SH-SY5Y (cell line): Measurements from ENCODE around the gene TPSG1.

Source experiments
- GATA2 ChIP-seq: IDR thresholded peaks from 2 replicates; pipeline ENCODE4 v1.6.1; 2011; ENCODE audit warnings: mild to moderate bottlenecking, low read depth, low read length
- GATA3 ChIP-seq: IDR thresholded peaks from 2 replicates; pipeline ENCODE4 v1.6.1; 2011; ENCODE audit warnings: low read depth, mild to moderate bottlenecking, low read length, moderate library complexity

TPSG1 gene

GRCh38 chr16:1221628-1222552 lies 3.2 kb downstream of the TPSG1 start:
- TF ChIP-seq GATA2 (no peak), GATA3 (no peak)

- TF ChIP-seq GATA2 (no peak), GATA3 (no peak)
Observed at GRCh38 chr16:1220841-1221627, 4.0 kb downstream of the TPSG1 start.

DNA sequence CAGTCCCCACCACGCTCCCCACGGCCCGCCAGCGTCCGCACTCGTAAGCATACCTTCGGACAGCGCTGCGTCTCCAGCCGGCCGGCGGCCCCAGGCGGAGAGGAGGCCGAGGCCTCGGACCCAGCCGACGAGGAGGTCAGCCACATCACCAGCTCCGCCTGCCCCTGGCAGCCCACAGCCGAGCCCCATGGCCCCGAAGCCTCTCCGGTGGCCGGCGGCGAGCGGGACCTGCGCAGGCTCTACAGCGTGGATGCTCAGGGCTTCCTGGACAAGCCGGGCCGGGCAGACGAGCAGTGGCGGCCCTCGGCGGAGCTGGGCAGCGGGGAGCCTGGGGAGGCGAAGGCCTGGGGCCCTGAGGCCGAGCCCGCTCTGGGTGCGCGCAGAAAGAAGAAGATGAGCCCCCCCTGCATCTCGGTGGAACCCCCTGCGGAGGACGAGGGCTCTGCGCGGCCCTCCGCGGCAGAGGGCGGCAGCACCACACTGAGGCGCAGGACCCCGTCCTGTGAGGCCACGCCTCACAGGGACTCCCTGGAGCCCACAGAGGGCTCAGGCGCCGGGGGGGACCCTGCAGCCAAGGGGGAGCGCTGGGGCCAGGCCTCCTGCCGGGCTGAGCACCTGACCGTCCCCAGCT lies 4.9 kb downstream of the TPSG1 start:
- TF ChIP-seq GATA2 = no peak
- TF ChIP-seq GATA3 = no peak

- TF ChIP-seq GATA2 (no peak), GATA3 (no peak)
Observed at GRCh38 chr16:1218930-1219611, 6.0 kb downstream of the TPSG1 start.

- TF ChIP-seq GATA3 = no peak
- TF ChIP-seq GATA2 = no peak
Observed at GRCh38 chr16:1218061-1218929, 6.8 kb downstream of the TPSG1 start.

- TF ChIP-seq GATA2 (no peak), GATA3 (no peak)
Observed at GRCh38 chr16:1217526-1217925, 7.5 kb downstream of the TPSG1 start.

- TF ChIP-seq GATA3 (no peak), GATA2 (no peak)
Observed at GRCh38 chr16:1216681-1217400, 8.2 kb downstream of the TPSG1 start.

GRCh38 chr16:1216296-1216619 lies 8.8 kb downstream of the TPSG1 start:
- TF ChIP-seq GATA2 = no peak
- no peak for TF ChIP-seq GATA3

- TF ChIP-seq GATA3 = no peak
- TF ChIP-seq GATA2 = no peak
Observed at GRCh38 chr16:1215574-1216295, 9.3 kb downstream of the TPSG1 start.

DNA sequence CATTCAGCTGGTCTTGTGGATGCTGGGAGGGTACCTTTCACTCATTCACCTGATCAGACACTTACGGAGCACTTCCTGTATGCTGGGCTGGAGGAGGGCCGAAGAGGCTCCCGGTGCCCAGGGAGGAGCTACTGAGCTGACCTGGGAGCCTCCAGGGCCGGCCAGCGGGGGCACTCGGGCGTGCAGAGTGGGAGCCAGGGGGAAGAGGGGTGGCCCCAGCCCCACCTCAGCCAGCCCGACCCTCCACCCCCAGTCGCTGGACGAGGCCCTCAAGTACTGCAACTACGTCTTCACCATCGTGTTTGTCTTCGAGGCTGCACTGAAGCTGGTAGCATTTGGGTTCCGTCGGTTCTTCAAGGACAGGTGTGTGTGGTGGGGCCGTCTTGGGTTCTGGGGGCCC lies 10.3 kb downstream of the TPSG1 start:
- TF ChIP-seq GATA2 (no peak), GATA3 (no peak)

GRCh38 chr16:1213796-1214372 lies 11.2 kb downstream of the TPSG1 start:
- TF ChIP-seq GATA3 = no peak
- TF ChIP-seq GATA2 = no peak
